ENCODE data around the gene LARGE1.

The LARGE1 gene

GRCh38 chr22:33564683-33565082 is 355.6 kb downstream of the LARGE1 start:
- TF ChIP-seq MAX (IDR thresholded peaks at IDR 0.05; ENCODE audit: low read depth, low read length) (no peak), POLR2A (IDR thresholded peaks at IDR 0.05; ENCODE audit: extremely low read depth, insufficient read length) (no peak), MYC (IDR thresholded peaks at IDR 0.05; ENCODE audit: low read depth, low read length) (no peak)
- TF ChIP-seq, protein P1, sequence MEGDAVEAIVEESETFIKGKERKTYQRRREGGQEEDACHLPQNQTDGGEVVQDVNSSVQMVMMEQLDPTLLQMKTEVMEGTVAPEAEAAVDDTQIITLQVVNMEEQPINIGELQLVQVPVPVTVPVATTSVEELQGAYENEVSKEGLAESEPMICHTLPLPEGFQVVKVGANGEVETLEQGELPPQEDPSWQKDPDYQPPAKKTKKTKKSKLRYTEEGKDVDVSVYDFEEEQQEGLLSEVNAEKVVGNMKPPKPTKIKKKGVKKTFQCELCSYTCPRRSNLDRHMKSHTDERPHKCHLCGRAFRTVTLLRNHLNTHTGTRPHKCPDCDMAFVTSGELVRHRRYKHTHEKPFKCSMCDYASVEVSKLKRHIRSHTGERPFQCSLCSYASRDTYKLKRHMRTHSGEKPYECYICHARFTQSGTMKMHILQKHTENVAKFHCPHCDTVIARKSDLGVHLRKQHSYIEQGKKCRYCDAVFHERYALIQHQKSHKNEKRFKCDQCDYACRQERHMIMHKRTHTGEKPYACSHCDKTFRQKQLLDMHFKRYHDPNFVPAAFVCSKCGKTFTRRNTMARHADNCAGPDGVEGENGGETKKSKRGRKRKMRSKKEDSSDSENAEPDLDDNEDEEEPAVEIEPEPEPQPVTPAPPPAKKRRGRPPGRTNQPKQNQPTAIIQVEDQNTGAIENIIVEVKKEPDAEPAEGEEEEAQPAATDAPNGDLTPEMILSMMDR (IDR thresholded peaks at IDR 0.05; ENCODE audit: low read depth, low read length) = no peak
- no peak for DNase-seq (ENCODE audit: low read depth)
- no peak overlapping the region for H3K4me3 ChIP-seq (ENCODE audit: low read depth, low read length)

GRCh38 chr22:33563220-33563964 is 356.9 kb downstream of the LARGE1 start:
- TF ChIP-seq MAX (IDR thresholded peaks at IDR 0.05; ENCODE audit: low read depth, low read length) (no peak), MYC (IDR thresholded peaks at IDR 0.05; ENCODE audit: low read depth, low read length) (no peak), POLR2A (IDR thresholded peaks at IDR 0.05; ENCODE audit: extremely low read depth, insufficient read length) (no peak)
- TF ChIP-seq, protein P1 (IDR thresholded peaks at IDR 0.05; ENCODE audit: low read depth, low read length) = no peak
- no peak overlapping the region for H3K4me3 ChIP-seq (ENCODE audit: low read depth, low read length)
- no peak for DNase-seq (ENCODE audit: low read depth)

DNA sequence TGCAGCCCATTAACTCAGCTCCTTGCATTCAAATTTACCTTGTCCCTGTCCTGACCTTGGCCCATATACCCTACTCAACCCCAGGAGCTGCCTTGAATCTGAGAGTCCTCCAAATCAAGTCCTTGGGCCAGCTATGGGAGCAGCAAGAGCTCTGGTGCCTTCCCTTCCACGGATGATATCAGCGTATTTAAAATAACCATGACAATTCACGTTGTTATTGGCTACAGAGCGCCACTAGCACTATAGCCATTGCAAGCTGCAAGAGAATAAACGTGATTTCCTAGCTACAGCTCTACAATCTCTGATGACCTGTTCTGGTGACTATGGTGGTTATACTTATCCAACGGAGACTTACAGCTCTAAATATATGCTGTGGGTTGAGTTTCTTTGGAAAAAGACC is 357.8 kb downstream of the LARGE1 start:
- TF ChIP-seq POLR2A (IDR thresholded peaks at IDR 0.05; ENCODE audit: extremely low read depth, insufficient read length) (no peak), MAX (IDR thresholded peaks at IDR 0.05; ENCODE audit: low read depth, low read length) (no peak), MYC (IDR thresholded peaks at IDR 0.05; ENCODE audit: low read depth, low read length) (no peak)
- TF ChIP-seq, protein P1 (IDR thresholded peaks at IDR 0.05; ENCODE audit: low read depth, low read length) = no peak
- DNase-seq (ENCODE audit: low read depth) = no peak
- H3K4me3 ChIP-seq (ENCODE audit: low read depth, low read length) = no peak overlapping the region

GRCh38 chr22:33561149-33561807 is 359.0 kb downstream of the LARGE1 start:
- no peak overlapping the region for H3K4me3 ChIP-seq (ENCODE audit: low read depth, low read length)
- DNase-seq (ENCODE audit: low read depth) = no peak
- TF ChIP-seq MYC (IDR thresholded peaks at IDR 0.05; ENCODE audit: low read depth, low read length) (no peak), POLR2A (IDR thresholded peaks at IDR 0.05; ENCODE audit: extremely low read depth, insufficient read length) (no peak), MAX (IDR thresholded peaks at IDR 0.05; ENCODE audit: low read depth, low read length) (no peak)
- TF ChIP-seq, protein P1 (IDR thresholded peaks at IDR 0.05; ENCODE audit: low read depth, low read length) = no peak

DNA sequence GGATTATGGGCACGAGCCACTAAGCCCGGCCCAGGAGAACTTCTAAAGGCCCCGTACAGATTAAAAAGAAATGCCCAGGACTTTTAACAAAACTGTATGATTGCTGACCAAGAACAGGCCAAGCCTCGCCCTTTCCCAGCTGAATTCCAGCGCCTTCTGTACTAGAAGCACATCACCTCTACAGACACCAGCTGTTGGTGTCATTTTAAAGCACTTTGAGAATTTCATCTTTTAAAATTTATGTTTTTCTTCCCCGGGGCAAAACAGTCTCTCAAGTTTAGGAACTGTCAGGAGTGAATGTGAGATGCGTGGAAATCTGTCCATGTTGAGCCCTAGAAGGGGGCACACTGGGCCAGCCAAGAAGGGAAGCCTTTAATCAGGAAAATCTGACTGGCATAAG is 362.4 kb downstream of the LARGE1 start:
- DNase-seq (ENCODE audit: low read depth) = no peak
- H3K4me3 ChIP-seq (ENCODE audit: low read depth, low read length) = no peak overlapping the region
- TF ChIP-seq MAX (IDR thresholded peaks at IDR 0.05; ENCODE audit: low read depth, low read length) (no peak), POLR2A (IDR thresholded peaks at IDR 0.05; ENCODE audit: extremely low read depth, insufficient read length) (no peak)

All from NB4 (cell line).